Measurements from ENCODE around the gene ARHGAP29. TPM values are rescaled to one million over a fixed set of nuclear protein-coding genes. Genes with fewer than 3 reads are reported as not detected.
A peak's percentile ranks its signal among the peaks of the same experiment; 100 is the strongest.

The ARHGAP29 gene
- not detected for total RNA-seq

- Mint-ChIP-seq H3K27ac (no peak within 1 kb of the TSS), H3K27me3 (peaks cover 82% of the 10 kb centered on the region), H3K4me3 (peak within 1 kb of the TSS; percentile 50), H3K36me3 (no peaks in the 10 kb centered on the region), H3K4me1 (peaks cover 10% of the 10 kb centered on the region), H3K9me3 (peaks cover 3% of the 10 kb centered on the region)
- DNase-seq (peak; percentile 72), ATAC-seq (ENCODE audit: low read depth) (peak; percentile 78)
- POLR2A ChIA-PET, result no interaction called here
These were observed at the start of gene ARHGAP29 for GRCh38 chr1:94237291-94238226. Gene ARHGAP29, minus strand, starts transcription at chr1:94237584. Its CDS starts 5,973 bp downstream, at chr1:94231611.

GRCh38 chr1:94286864-94287437, 49.6 kb upstream of the ARHGAP29 start:
- ATAC-seq (ENCODE audit: low read depth) (no peak), DNase-seq (no peak)
- H3K4me3 Mint-ChIP-seq, result no peak overlapping the region
- peaks cover 1% of the 10 kb centered on the region for H3K9me3 Mint-ChIP-seq
- no peak overlapping the region for H3K27ac Mint-ChIP-seq
- no peaks in the 10 kb centered on the region for H3K36me3 Mint-ChIP-seq
- H3K4me1 Mint-ChIP-seq, result peaks cover 3% of the 10 kb centered on the region
- peaks cover 33% of the 10 kb centered on the region for H3K27me3 Mint-ChIP-seq
- POLR2A ChIA-PET, result no interaction called here

- no peak overlapping the region for H3K4me3 Mint-ChIP-seq
- H3K4me1 Mint-ChIP-seq, result peaks cover 3% of the 10 kb centered on the region
- peaks cover 1% of the 10 kb centered on the region for H3K9me3 Mint-ChIP-seq
- no peak overlapping the region for H3K27ac Mint-ChIP-seq
- H3K27me3 Mint-ChIP-seq, result peaks cover 40% of the 10 kb centered on the region
- ATAC-seq (ENCODE audit: low read depth), result no peak
- POLR2A ChIA-PET, result no interaction called here
- no peaks in the 10 kb centered on the region for H3K36me3 Mint-ChIP-seq
- DNase-seq, result no peak
These were observed 47.8 kb upstream of the ARHGAP29 start for GRCh38 chr1:94285031-94285654.

- POLR2A ChIA-PET, result no interaction called here
- DNase-seq (no peak), ATAC-seq (ENCODE audit: low read depth) (no peak)
- peaks cover 36% of the 10 kb centered on the region for H3K27me3 Mint-ChIP-seq
- no peak overlapping the region for H3K27ac Mint-ChIP-seq
- H3K36me3 Mint-ChIP-seq, result no peaks in the 10 kb centered on the region
- H3K4me1 Mint-ChIP-seq, result peaks cover 3% of the 10 kb centered on the region
- H3K9me3 Mint-ChIP-seq, result peaks cover 1% of the 10 kb centered on the region
- H3K4me3 Mint-ChIP-seq, result no peak overlapping the region
These were observed 47.1 kb upstream of the ARHGAP29 start for GRCh38 chr1:94284476-94284875.

GRCh38 chr1:94283462-94283861, 46.1 kb upstream of the ARHGAP29 start:
- Mint-ChIP-seq H3K4me3 (no peak overlapping the region), H3K9me3 (peaks cover 1% of the 10 kb centered on the region), H3K36me3 (no peaks in the 10 kb centered on the region), H3K27ac (no peak overlapping the region), H3K4me1 (peaks cover 3% of the 10 kb centered on the region), H3K27me3 (peaks cover 27% of the 10 kb centered on the region)
- ATAC-seq (ENCODE audit: low read depth), result no peak
- DNase-seq, result no peak
- POLR2A ChIA-PET, result no interaction called here

- H3K4me1 Mint-ChIP-seq, result peaks cover 3% of the 10 kb centered on the region
- H3K27ac Mint-ChIP-seq, result no peak overlapping the region
- no peak overlapping the region for H3K4me3 Mint-ChIP-seq
- H3K36me3 Mint-ChIP-seq, result no peaks in the 10 kb centered on the region
- H3K27me3 Mint-ChIP-seq, result peaks cover 27% of the 10 kb centered on the region
- POLR2A ChIA-PET, result no interaction called here
- no peak for DNase-seq
- no peaks in the 10 kb centered on the region for H3K9me3 Mint-ChIP-seq
- no peak for ATAC-seq (ENCODE audit: low read depth)
These were observed 44.8 kb upstream of the ARHGAP29 start for GRCh38 chr1:94282143-94282711.

- Mint-ChIP-seq H3K4me1 (peaks cover 3% of the 10 kb centered on the region), H3K27ac (no peak overlapping the region), H3K36me3 (no peaks in the 10 kb centered on the region), H3K9me3 (no peaks in the 10 kb centered on the region), H3K27me3 (peaks cover 31% of the 10 kb centered on the region), H3K4me3 (no peak overlapping the region)
- DNase-seq, result no peak
- ATAC-seq (ENCODE audit: low read depth), result no peak
- POLR2A ChIA-PET, result no interaction called here
These were observed 44.2 kb upstream of the ARHGAP29 start for GRCh38 chr1:94281361-94282142.

GRCh38 chr1:94280541-94280940, 43.2 kb upstream of the ARHGAP29 start:
- Mint-ChIP-seq H3K9me3 (no peaks in the 10 kb centered on the region), H3K27me3 (peaks cover 36% of the 10 kb centered on the region), H3K36me3 (no peaks in the 10 kb centered on the region), H3K27ac (no peak overlapping the region), H3K4me3 (no peak overlapping the region), H3K4me1 (peaks cover 3% of the 10 kb centered on the region)
- ATAC-seq (ENCODE audit: low read depth), result no peak
- POLR2A ChIA-PET, result no interaction called here
- no peak for DNase-seq

- Mint-ChIP-seq H3K4me1 (peaks cover 2% of the 10 kb centered on the region), H3K27me3 (peaks cover 40% of the 10 kb centered on the region)
These were observed 42.1 kb upstream of the ARHGAP29 start for GRCh38 chr1:94279462-94279861.

GRCh38 chr1:94279038-94279437, 41.7 kb upstream of the ARHGAP29 start:
- H3K36me3 Mint-ChIP-seq, result no peaks in the 10 kb centered on the region

More at GRCh38 chr1:94279462-94279861, 42.1 kb upstream of the ARHGAP29 start:
- no peak for ATAC-seq (ENCODE audit: low read depth)
- Mint-ChIP-seq H3K27ac (no peak overlapping the region), H3K9me3 (no peaks in the 10 kb centered on the region), H3K36me3 (no peaks in the 10 kb centered on the region), H3K4me3 (no peak overlapping the region)
- POLR2A ChIA-PET, result no interaction called here
- no peak for DNase-seq

GRCh38 chr1:94276988-94277434, 39.6 kb upstream of the ARHGAP29 start:
- no peaks in the 10 kb centered on the region for H3K9me3 Mint-ChIP-seq
- peaks cover 27% of the 10 kb centered on the region for H3K27me3 Mint-ChIP-seq
- H3K4me3 Mint-ChIP-seq, result no peak overlapping the region
- no peak for ATAC-seq (ENCODE audit: low read depth)
- no peak overlapping the region for H3K27ac Mint-ChIP-seq
- POLR2A ChIA-PET, result no interaction called here
- no peak for DNase-seq
- no peaks in the 10 kb centered on the region for H3K4me1 Mint-ChIP-seq
- no peaks in the 10 kb centered on the region for H3K36me3 Mint-ChIP-seq

More at GRCh38 chr1:94279038-94279437, 41.7 kb upstream of the ARHGAP29 start:
- no peaks in the 10 kb centered on the region for H3K9me3 Mint-ChIP-seq
- no peak overlapping the region for H3K27ac Mint-ChIP-seq
- POLR2A ChIA-PET, result no interaction called here
- no peak overlapping the region for H3K4me3 Mint-ChIP-seq
- H3K4me1 Mint-ChIP-seq, result no peaks in the 10 kb centered on the region
- DNase-seq, result no peak
- H3K27me3 Mint-ChIP-seq, result peaks cover 36% of the 10 kb centered on the region
- ATAC-seq (ENCODE audit: low read depth), result no peak

- no peaks in the 10 kb centered on the region for H3K4me1 Mint-ChIP-seq
- no peak for DNase-seq
- H3K27me3 Mint-ChIP-seq, result peaks cover 17% of the 10 kb centered on the region
- H3K4me3 Mint-ChIP-seq, result no peak overlapping the region
- no peaks in the 10 kb centered on the region for H3K9me3 Mint-ChIP-seq
- H3K27ac Mint-ChIP-seq, result no peak overlapping the region
- no peaks in the 10 kb centered on the region for H3K36me3 Mint-ChIP-seq
- POLR2A ChIA-PET, result no interaction called here
- ATAC-seq (ENCODE audit: low read depth), result no peak
These were observed 37.7 kb upstream of the ARHGAP29 start for GRCh38 chr1:94275083-94275482.

- Mint-ChIP-seq H3K9me3 (no peaks in the 10 kb centered on the region), H3K27ac (no peak overlapping the region), H3K36me3 (no peaks in the 10 kb centered on the region), H3K27me3 (peaks cover 17% of the 10 kb centered on the region), H3K4me1 (no peaks in the 10 kb centered on the region), H3K4me3 (no peak overlapping the region)
- ATAC-seq (ENCODE audit: low read depth) (no peak), DNase-seq (no peak)
- POLR2A ChIA-PET, result no interaction called here
These were observed 37.2 kb upstream of the ARHGAP29 start for GRCh38 chr1:94274561-94274960.

All from activated naive CD8-positive, alpha-beta T cell treated with anti-CD3 and anti-CD28 coated beads, Interleukin-2, amount 10 ng/mL, durations not matched to agents 7 days and 5 days (primary cell).